PFSK-1 (cell line): ENCODE measurements around the gene ENO2.

Source experiments
- FOXP2 ChIP-seq: optimal IDR thresholded peaks from 2 replicates; pipeline ENCODE3; 2011; ENCODE audit warnings: borderline replicate concordance, control low read depth, inconsistent platforms; ENCODE audit not compliant: insufficient read depth; ENCODE audit errors: extremely low read length, extremely low read depth
- POLR2AphosphoS5 ChIP-seq: IDR thresholded peaks from 2 replicates; pipeline ENCODE4 v1.6.1; 2012; ENCODE audit warnings: low read depth, mild to moderate bottlenecking, control low read depth, low read length, moderate library complexity
- REST ChIP-seq, 2 experiments: IDR thresholded peaks; 2 replicates each; pipeline versions ENCODE4 v1.6.1 to v1.8.0; 2011 to 2012; ENCODE audit warnings: low read depth in 2 of 2, low read length in 2 of 2, control low read depth in 1 of 2, inconsistent platforms in 1 of 2, mild to moderate bottlenecking in 1 of 2, moderate library complexity in 1 of 2; ENCODE audit not compliant: insufficient read depth in 1 of 2
- SIN3A ChIP-seq: IDR thresholded peaks from 2 replicates; pipeline ENCODE4 v1.6.1; 2012; ENCODE audit warnings: mild to moderate bottlenecking, low read length, moderate library complexity, borderline replicate concordance; ENCODE audit not compliant: insufficient read depth
- TAF1 ChIP-seq: IDR thresholded peaks from 2 replicates; pipeline ENCODE4 v1.6.1; 2012; ENCODE audit warnings: low read length, control low read depth, borderline replicate concordance; ENCODE audit not compliant: insufficient read depth

- TF ChIP-seq REST (IDR thresholded peaks at IDR 0.05; ENCODE audit: insufficient read depth in 1 of 2, low read depth in 2 of 2, low read length in 2 of 2) (no peak), POLR2AphosphoS5 (no peak), TAF1 (no peak), SIN3A (no peak), FOXP2 (no peak)
Observed at GRCh38 chr12:6884539-6884938, 29.8 kb upstream of the ENO2 start.
